IMR-90 (cell line): Measurements from ENCODE around the gene FTO. TPM values are rescaled to one million over a fixed set of nuclear protein-coding genes. Genes with fewer than 3 reads are reported as not detected.

Source experiments
- ATAC-seq: fragments of 200-7000 bp; cut with Tn5 transposase; 2 replicates; pipeline ENCODE4 v1.9.1; 2020; ENCODE audit warnings: low read depth, mild to moderate bottlenecking, moderate library complexity
- BruUV-seq: library from RNA; stranded (reverse); fragments of 400-500 nt; replicated peaks from 2 replicates; lab custom pipeline; 2021; lab: Mats Ljungman, UMichigan
- CTCF ChIA-PET: fragments of 300-600 bp; formaldehyde crosslinking; extraction: SDS; loops from one replicate; lab custom pipeline; 2021; ENCODE audit warnings: antibody characterized with exemption; lab: Yijun Ruan, JAX
- POLR2A ChIA-PET: fragments of 300-600 bp; sonication (Branson Sonifier 250); formaldehyde crosslinking; loops from one replicate; lab custom pipeline; 2022; ENCODE audit warnings: antibody characterized with exemption; ENCODE audit not compliant: unreplicated experiment; lab: Charles Lee
- DNase-seq: peaks from one replicate; pipeline ENCODE4 v3.0.0; 2013
- H2AFZ ChIP-seq: replicated peaks from 2 replicates; pipeline ENCODE3; 2013; ENCODE audit warnings: low read length, mild to moderate bottlenecking; ENCODE audit not compliant: poor library complexity
- H2AK5ac ChIP-seq: 2 replicates; pipeline ENCODE4 v1.6.1; 2013; ENCODE audit warnings: low read depth, low read length, inconsistent platforms
- H2AK9ac ChIP-seq: replicated peaks from 2 replicates; pipeline ENCODE3; 2013; ENCODE audit warnings: mild to moderate bottlenecking, low read depth, low read length, moderate library complexity; ENCODE audit not compliant: poor library complexity
- H2BK120ac ChIP-seq: 2 replicates; pipeline ENCODE4 v1.6.1; 2013; ENCODE audit warnings: low read depth, low read length, inconsistent platforms
- H2BK15ac ChIP-seq: 3 replicates; pipeline ENCODE4 v1.6.1; 2013; ENCODE audit warnings: low read depth, low read length, inconsistent platforms
- H2BK20ac ChIP-seq: 2 replicates; pipeline ENCODE4 v1.6.1; 2013; ENCODE audit warnings: low read depth, mild to moderate bottlenecking, inconsistent platforms, low read length, moderate library complexity
- H2BK5ac ChIP-seq: 2 replicates; pipeline ENCODE4 v1.6.1; 2013; ENCODE audit warnings: mild to moderate bottlenecking, low read depth, low read length, inconsistent platforms; ENCODE audit not compliant: poor library complexity, severe bottlenecking
- H3K14ac ChIP-seq: replicated peaks from 2 replicates; pipeline ENCODE4 v1.6.1; 2013; ENCODE audit warnings: low read depth, low read length, inconsistent platforms
- H3K18ac ChIP-seq: 2 replicates; pipeline ENCODE4 v1.6.1; 2013; ENCODE audit warnings: low read depth, low read length, control low read depth
- H3K23ac ChIP-seq: 2 replicates; pipeline ENCODE4 v1.6.1; 2013; ENCODE audit warnings: low read depth, low read length, inconsistent platforms
- H3K27ac ChIP-seq: 2 replicates; pipeline ENCODE4 v1.5.1; 2013; ENCODE audit warnings: mild to moderate bottlenecking, control low read depth, low read length; ENCODE audit not compliant: insufficient read depth
- H3K27me3 ChIP-seq: 2 replicates; pipeline ENCODE4 v1.6.1; 2013; ENCODE audit warnings: low read length; ENCODE audit not compliant: control insufficient read depth, insufficient read depth
- H3K36me3 ChIP-seq: 2 replicates; pipeline ENCODE4 v1.6.1; 2013; ENCODE audit warnings: low read length, mixed read lengths; ENCODE audit not compliant: control insufficient read depth, insufficient read depth
- H3K4ac ChIP-seq: 2 replicates; pipeline ENCODE4 v1.6.1; 2013; ENCODE audit warnings: low read depth, low read length, inconsistent platforms
- H3K4me1 ChIP-seq: 2 replicates; pipeline ENCODE4 v1.6.1; 2013; ENCODE audit warnings: low read length, mixed read lengths; ENCODE audit not compliant: control insufficient read depth, insufficient read depth
- H3K4me2 ChIP-seq: 2 replicates; pipeline ENCODE4 v1.6.1; 2013; ENCODE audit warnings: low read depth, mild to moderate bottlenecking, control low read depth, low read length, moderate library complexity
- H3K4me3 ChIP-seq: 2 replicates; pipeline ENCODE4 v1.5.1; 2013; ENCODE audit warnings: low read depth, mild to moderate bottlenecking, control low read depth, low read length, moderate library complexity; ENCODE audit not compliant: insufficient read depth
- H3K56ac ChIP-seq: 2 replicates; pipeline ENCODE4 v1.6.1; 2013; ENCODE audit warnings: low read length, inconsistent platforms; ENCODE audit not compliant: insufficient read depth; ENCODE audit errors: extremely low read depth
- H3K79me1 ChIP-seq, 2 experiments: 2 replicates each; pipeline ENCODE4 v1.6.1; 2013; ENCODE audit warnings: low read length in 2 of 2, inconsistent platforms in 1 of 2, low read depth in 1 of 2
- H3K9ac ChIP-seq: 2 replicates; pipeline ENCODE4 v1.6.1; 2013; ENCODE audit warnings: low read depth, low read length, control low read depth
- H3K9me1 ChIP-seq: 2 replicates; pipeline ENCODE4 v1.6.1; 2013; ENCODE audit warnings: low read length, inconsistent platforms; ENCODE audit not compliant: insufficient read depth
- H3K9me3 ChIP-seq: 2 replicates; pipeline ENCODE4 v1.6.1; 2013; ENCODE audit warnings: low read length; ENCODE audit not compliant: control insufficient read depth, insufficient read depth
- H4K20me1 ChIP-seq: 2 replicates; pipeline ENCODE4 v1.6.1; 2013; ENCODE audit warnings: low read length, inconsistent platforms; ENCODE audit not compliant: insufficient read depth
- H4K5ac ChIP-seq: 2 replicates; pipeline ENCODE4 v1.6.1; 2013; ENCODE audit warnings: mild to moderate bottlenecking, low read depth, low read length, control low read depth
- H4K8ac ChIP-seq, 2 experiments: 2 replicates each; pipeline ENCODE4 v1.6.1; 2013; ENCODE audit warnings: low read depth in 2 of 2, low read length in 2 of 2, control low read depth in 1 of 2, inconsistent platforms in 1 of 2
- H4K91ac ChIP-seq: 2 replicates; pipeline ENCODE4 v1.6.1; 2013; ENCODE audit warnings: low read depth, low read length, inconsistent platforms; ENCODE audit not compliant: insufficient read depth
- CEBPB ChIP-seq: IDR thresholded peaks from 2 replicates; pipeline ENCODE4 v1.6.1; 2012; ENCODE audit warnings: low read depth, low read length, improper control_type of control experiment
- SMC3 ChIP-seq: fragments of 150-350 bp; IDR thresholded peaks from 2 replicates; pipeline ENCODE4 v1.6.1; 2016; ENCODE audit warnings: low read depth, mild to moderate bottlenecking, antibody characterized with exemption, low read length, moderate library complexity
- WGBS, 2 experiments: methylation state at CpG; one replicate each; pipeline versions ENCODE4 v1.1.5 to v1.1.7; 2013; ENCODE audit warnings: missing lambda C conversion rate in 2 of 2; ENCODE audit not compliant: insufficient read length in 1 of 2; ENCODE audit errors: extremely low coverage in 2 of 2; 5-methylcytosine and 5-hydroxymethylcytosine counted together
- dilution Hi-C: fragments of 300-500 bp; cut with HindIII; formaldehyde crosslinking; loops from one replicate; pipeline ENCODE4 v1.14.3; 2018; ENCODE audit warnings: low sequenced_read_pairs; ENCODE audit not compliant: unreplicated experiment
- in situ Hi-C: fragments of 300-500 bp; cut with MboI; formaldehyde crosslinking; loops from 3 replicates; pipeline ENCODE4 v1.14.3; 2019; ENCODE audit warnings: low sequenced_read_pairs, inconsistent platforms, mixed read lengths
- intact Hi-C: fragments of 100-400 bp; cut with micrococcal nuclease; formaldehyde crosslinking; loops from 2 replicates; pipeline ENCODE4 v1.10.0; 2022
- polyA plus RNA-seq, 3 experiments: library from polyadenylated mRNA; depleted of rRNA; stranded (reverse); fragments of >200 nt; gene quantifications; 2 replicates each; pipeline ENCODE4 v1.2.3, GENCODE V29; 2012; ENCODE audit warnings: low replicate concordance in 1 of 3
- total RNA-seq: library from RNA; depleted of rRNA; stranded (reverse); fragments of >200 nt; gene quantifications from 2 replicates; pipeline ENCODE4 v1.2.3, GENCODE V29; 2012

Gene FTO
- total and polyA plus RNA-seq, 2 of the 4 experiments (the other 2 are of a cell fraction) = 70.3 to 132 TPM

GRCh38 chr16:54096607-54097006 lies 392.7 kb downstream of the FTO start:
- no TSS peak for BruUV-seq
- Histone ChIP-seq H3K36me3 (no peaks in the 10 kb centered on the region), H3K9me1 (no peaks in the 10 kb centered on the region; the same call in 1 of the 2 replicates), H4K91ac (no peak overlapping the region), H3K14ac (no peak overlapping the region), H2BK5ac (no peak overlapping the region), H3K4me1 (no peaks in the 10 kb centered on the region), H3K56ac (no peak overlapping the region), H4K20me1 (no peaks in the 10 kb centered on the region), H2AK5ac (no peak overlapping the region), H3K4ac (no peak overlapping the region), H2BK20ac (no peak overlapping the region), H3K4me2 (no peak overlapping the region), H3K4me3 (no peak overlapping the region), H3K27ac (no peak overlapping the region), H3K23ac (no peak overlapping the region), H2AFZ (no peak overlapping the region), H3K79me1 (no peaks in the 10 kb centered on the region; a peak in 1 of 4 replicates), H2AK9ac (no peak overlapping the region), H3K9ac (no peak overlapping the region), H3K27me3 (no peaks in the 10 kb centered on the region), H4K5ac (no peak overlapping the region), H3K9me3 (no peaks in the 10 kb centered on the region), H4K8ac (no peak overlapping the region), H2BK15ac (no peak overlapping the region), H2BK120ac (no peak overlapping the region), H3K18ac (no peak overlapping the region)
- WGBS, 2 experiments = no CpG with 5 or more reads among the region's 2 CpGs
- TF ChIP-seq CEBPB (no peak), SMC3 (no peak)
- in situ Hi-C loops = no loop called here
- ATAC-seq (no peak), DNase-seq (no peak)
- intact Hi-C loops = no loop called here
- ChIA-PET CTCF (no interaction called here), POLR2A (no interaction called here)
- dilution Hi-C loops = no loop called here
